ENCODE results near the gene STING1. TPM values are rescaled to one million over a fixed set of nuclear protein-coding genes. Genes with fewer than 3 reads are reported as not detected.

The STING1 gene
- total RNA-seq, 1 donor from 2014 or later = not detected

DNA sequence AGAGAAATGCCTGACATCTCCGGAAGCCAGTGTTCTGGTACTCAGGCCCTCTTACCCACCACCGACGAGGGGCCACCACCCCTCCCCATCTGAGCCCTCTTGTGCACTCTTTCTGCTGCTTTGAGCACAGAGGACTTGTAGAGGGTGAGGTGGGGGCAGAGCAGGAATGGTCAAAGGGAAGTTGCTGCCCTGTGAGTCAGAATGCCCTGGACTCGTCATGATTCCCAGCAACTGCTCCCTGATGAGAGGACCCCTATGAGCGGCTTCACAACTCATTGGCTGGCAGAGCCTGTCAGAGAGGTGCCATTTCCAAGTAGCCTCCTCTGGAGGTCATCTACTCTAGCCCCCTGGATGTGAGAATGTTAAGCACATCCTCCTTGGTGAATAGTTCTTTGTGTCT lies 20.9 kb downstream of the STING1 start:
- Mint-ChIP-seq H3K4me1 (ENCODE audit: low read depth, unreplicated experiment) (no peaks in the 10 kb centered on the region), H3K4me3 (ENCODE audit: unreplicated experiment) (no peak overlapping the region), H3K9me3 (ENCODE audit: unreplicated experiment) (no peaks in the 10 kb centered on the region), H3K27ac (ENCODE audit: unreplicated experiment) (no peak overlapping the region), H3K36me3 (ENCODE audit: unreplicated experiment) (no peaks in the 10 kb centered on the region), H3K27me3 (ENCODE audit: unreplicated experiment) (peaks cover 1% of the 10 kb centered on the region)
- TF ChIP-seq, protein P1, sequence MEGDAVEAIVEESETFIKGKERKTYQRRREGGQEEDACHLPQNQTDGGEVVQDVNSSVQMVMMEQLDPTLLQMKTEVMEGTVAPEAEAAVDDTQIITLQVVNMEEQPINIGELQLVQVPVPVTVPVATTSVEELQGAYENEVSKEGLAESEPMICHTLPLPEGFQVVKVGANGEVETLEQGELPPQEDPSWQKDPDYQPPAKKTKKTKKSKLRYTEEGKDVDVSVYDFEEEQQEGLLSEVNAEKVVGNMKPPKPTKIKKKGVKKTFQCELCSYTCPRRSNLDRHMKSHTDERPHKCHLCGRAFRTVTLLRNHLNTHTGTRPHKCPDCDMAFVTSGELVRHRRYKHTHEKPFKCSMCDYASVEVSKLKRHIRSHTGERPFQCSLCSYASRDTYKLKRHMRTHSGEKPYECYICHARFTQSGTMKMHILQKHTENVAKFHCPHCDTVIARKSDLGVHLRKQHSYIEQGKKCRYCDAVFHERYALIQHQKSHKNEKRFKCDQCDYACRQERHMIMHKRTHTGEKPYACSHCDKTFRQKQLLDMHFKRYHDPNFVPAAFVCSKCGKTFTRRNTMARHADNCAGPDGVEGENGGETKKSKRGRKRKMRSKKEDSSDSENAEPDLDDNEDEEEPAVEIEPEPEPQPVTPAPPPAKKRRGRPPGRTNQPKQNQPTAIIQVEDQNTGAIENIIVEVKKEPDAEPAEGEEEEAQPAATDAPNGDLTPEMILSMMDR (IDR thresholded peaks at IDR 0.05; ENCODE audit: partially characterized antibody, unreplicated experiment) = no peak
- DNase-seq = no peak

DNA sequence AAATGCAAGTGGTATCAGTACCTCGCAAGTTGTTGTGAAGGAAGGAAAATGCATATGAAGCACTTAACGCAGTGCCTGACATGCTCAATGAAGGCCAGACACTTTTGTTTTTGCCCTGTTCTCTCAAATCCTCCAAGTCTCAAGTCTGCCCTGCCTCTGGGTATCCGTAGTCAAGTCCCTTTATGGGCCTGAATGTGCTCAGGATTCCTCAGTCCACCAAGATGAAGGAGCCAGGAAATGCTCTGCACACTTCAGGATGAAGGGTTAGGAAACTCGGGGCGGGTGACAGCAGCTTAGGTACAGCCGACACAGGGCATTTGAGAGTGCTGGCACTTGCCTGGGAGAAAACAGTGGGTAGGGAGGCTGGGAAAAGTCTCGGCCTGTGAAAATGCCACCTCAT lies 21.4 kb downstream of the STING1 start:
- no peaks in the 10 kb centered on the region for H3K9me3 Mint-ChIP-seq (ENCODE audit: unreplicated experiment)
- no peak for DNase-seq
- H3K27ac Mint-ChIP-seq (ENCODE audit: unreplicated experiment) = no peak overlapping the region
- peaks cover 3% of the 10 kb centered on the region for H3K36me3 Mint-ChIP-seq (ENCODE audit: unreplicated experiment)
- H3K4me1 Mint-ChIP-seq (ENCODE audit: low read depth, unreplicated experiment) = no peaks in the 10 kb centered on the region
- TF ChIP-seq, protein P1 (IDR thresholded peaks at IDR 0.05; ENCODE audit: partially characterized antibody, unreplicated experiment) = no peak
- H3K4me3 Mint-ChIP-seq (ENCODE audit: unreplicated experiment) = no peak overlapping the region
- H3K27me3 Mint-ChIP-seq (ENCODE audit: unreplicated experiment) = peaks cover 1% of the 10 kb centered on the region

DNA sequence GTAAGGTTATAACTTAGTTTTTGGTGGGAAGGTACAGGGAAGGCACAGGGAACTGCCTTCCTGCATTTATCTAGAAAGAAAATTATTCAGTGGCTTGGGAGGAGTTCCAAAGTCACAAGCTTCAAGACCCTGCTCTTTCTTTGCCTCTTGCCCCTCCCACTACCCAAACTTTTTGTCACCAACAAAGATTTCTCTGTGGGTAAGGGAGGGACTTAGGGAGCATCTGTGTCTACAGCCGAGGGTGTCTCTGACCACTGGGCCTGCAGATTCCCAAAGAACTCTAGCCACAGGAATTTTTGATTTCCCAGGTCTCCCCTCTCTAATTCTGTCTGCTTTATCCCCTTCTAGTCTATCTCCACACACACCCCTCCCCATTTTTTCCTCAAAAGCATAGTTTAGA lies 22.1 kb downstream of the STING1 start:
- TF ChIP-seq, protein P1 (IDR thresholded peaks at IDR 0.05; ENCODE audit: partially characterized antibody, unreplicated experiment) = no peak
- peaks cover 1% of the 10 kb centered on the region for H3K27me3 Mint-ChIP-seq (ENCODE audit: unreplicated experiment)
- DNase-seq = no peak
- no peaks in the 10 kb centered on the region for H3K4me1 Mint-ChIP-seq (ENCODE audit: low read depth, unreplicated experiment)
- H3K36me3 Mint-ChIP-seq (ENCODE audit: unreplicated experiment) = peaks cover 4% of the 10 kb centered on the region
- H3K4me3 Mint-ChIP-seq (ENCODE audit: unreplicated experiment) = no peak overlapping the region
- no peaks in the 10 kb centered on the region for H3K9me3 Mint-ChIP-seq (ENCODE audit: unreplicated experiment)
- no peak overlapping the region for H3K27ac Mint-ChIP-seq (ENCODE audit: unreplicated experiment)

DNA sequence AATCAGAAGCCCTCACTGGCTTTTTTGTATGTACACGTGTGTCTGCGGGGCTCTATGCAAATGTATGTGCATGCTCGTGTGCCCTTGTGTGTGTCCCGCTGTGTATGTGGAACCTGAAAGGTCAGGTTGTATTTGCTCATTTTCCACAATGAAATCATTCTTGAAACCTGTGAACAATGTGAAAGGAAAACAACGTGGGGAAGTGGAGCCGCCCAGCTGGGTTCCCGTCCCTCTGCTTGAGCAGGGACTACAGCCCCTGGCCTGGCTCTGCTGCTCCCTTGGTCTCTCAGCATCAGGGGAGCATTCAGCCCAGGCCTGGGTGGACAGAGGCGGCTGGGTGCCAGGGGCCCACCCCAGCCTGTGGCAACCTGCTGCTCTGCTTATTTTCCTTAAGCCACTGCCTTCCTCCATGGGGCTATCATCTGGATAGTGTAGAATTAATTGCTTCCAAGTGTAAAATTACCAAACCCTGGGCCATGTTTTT lies 23.1 kb downstream of the STING1 start:
- no peak overlapping the region for H3K27ac Mint-ChIP-seq (ENCODE audit: unreplicated experiment)
- no peaks in the 10 kb centered on the region for H3K9me3 Mint-ChIP-seq (ENCODE audit: unreplicated experiment)
- H3K4me3 Mint-ChIP-seq (ENCODE audit: unreplicated experiment) = no peak overlapping the region
- H3K4me1 Mint-ChIP-seq (ENCODE audit: low read depth, unreplicated experiment) = no peaks in the 10 kb centered on the region
- TF ChIP-seq, protein P1 (IDR thresholded peaks at IDR 0.05; ENCODE audit: partially characterized antibody, unreplicated experiment) = no peak
- peaks cover 1% of the 10 kb centered on the region for H3K27me3 Mint-ChIP-seq (ENCODE audit: unreplicated experiment)
- DNase-seq = no peak
- peaks cover 4% of the 10 kb centered on the region for H3K36me3 Mint-ChIP-seq (ENCODE audit: unreplicated experiment)

DNA sequence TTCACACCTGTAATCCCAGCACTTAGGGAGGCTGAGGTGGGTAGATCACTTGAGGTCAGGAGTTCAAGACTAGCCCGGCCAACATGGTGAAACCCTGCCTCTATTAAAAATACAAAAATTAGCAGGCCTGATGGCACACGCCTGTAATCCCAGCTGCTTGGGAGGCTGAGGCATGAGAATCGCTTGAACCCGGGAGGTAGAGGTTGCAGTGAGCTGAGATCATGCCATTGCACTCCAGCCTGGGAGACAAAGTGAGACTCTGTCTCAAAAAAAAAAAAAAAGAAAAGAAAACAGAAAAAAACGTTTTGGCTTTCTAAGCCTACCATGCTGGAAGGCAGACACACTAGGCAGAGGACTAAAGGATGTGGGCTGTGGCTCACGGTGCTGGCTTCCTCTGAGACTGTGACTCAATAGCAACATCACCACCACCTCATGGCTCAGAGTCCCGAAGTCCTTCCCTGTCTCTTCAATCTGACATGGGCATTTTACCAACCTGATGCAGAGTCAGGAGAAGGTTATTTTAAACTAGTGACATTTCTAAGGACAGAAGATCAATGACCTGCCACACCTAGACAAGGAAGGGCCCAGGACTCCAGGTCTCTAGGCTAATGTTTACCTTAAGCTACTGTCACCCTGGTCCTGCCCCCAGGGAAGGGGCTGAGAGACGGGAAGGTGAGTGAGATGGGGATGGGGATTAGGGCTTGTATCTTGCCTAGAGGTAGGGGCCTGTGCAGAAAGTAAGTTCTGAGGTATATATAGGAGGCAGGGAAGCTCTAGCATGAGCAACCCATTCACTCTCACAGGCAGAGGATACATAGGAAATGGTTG lies 23.8 kb downstream of the STING1 start:
- TF ChIP-seq, protein P1 (IDR thresholded peaks at IDR 0.05; ENCODE audit: partially characterized antibody, unreplicated experiment) = no peak
- H3K4me1 Mint-ChIP-seq (ENCODE audit: low read depth, unreplicated experiment) = no peaks in the 10 kb centered on the region
- no peak for DNase-seq
- H3K4me3 Mint-ChIP-seq (ENCODE audit: unreplicated experiment) = no peak overlapping the region
- no peaks in the 10 kb centered on the region for H3K9me3 Mint-ChIP-seq (ENCODE audit: unreplicated experiment)
- H3K27ac Mint-ChIP-seq (ENCODE audit: unreplicated experiment) = no peak overlapping the region
- peaks cover 4% of the 10 kb centered on the region for H3K36me3 Mint-ChIP-seq (ENCODE audit: unreplicated experiment)
- H3K27me3 Mint-ChIP-seq (ENCODE audit: unreplicated experiment) = peaks cover 1% of the 10 kb centered on the region

All from glutamatergic neuron (in vitro differentiated cells).